ENCODE data around the gene RNASE8.

The RNASE8 gene

GRCh38 chr14:21053184-21054122 lies 4.2 kb upstream of the RNASE8 start:
- no peak for DNase-seq

DNA sequence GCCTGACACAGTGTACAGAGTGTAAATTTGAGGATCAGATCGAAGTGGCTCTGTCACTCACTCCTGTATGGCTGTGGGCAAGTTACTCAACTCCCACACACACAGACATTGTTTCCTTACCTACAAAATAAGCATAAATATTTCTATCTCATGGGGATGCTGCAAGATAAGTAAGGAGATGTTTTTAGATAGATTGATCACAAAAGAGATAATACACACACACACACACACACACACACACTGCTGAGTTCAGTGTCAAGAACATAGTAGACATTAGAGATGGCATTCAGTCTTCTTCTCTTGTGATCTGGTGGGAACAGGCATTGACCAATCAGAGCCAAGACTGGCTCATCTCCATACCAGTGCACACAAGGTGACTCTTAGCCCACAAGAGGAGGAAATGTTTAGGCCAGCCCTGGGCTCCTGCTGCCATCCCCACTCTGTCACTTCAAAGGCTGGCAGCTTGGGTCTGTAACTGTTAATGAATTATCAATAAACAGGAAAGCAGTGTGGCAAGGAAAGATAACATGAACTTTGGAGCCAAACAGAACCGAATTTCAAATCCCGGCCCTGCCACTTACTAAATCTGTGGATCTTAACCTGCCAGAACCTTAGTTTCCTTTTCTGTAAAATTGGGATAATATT lies 3.4 kb upstream of the RNASE8 start:
- DNase-seq: no peak

- no peak for DNase-seq
These were observed 2.9 kb upstream of the RNASE8 start for GRCh38 chr14:21054768-21055145.

GRCh38 chr14:21055432-21056117 lies 2.0 kb upstream of the RNASE8 start:
- DNase-seq: no peak

DNA sequence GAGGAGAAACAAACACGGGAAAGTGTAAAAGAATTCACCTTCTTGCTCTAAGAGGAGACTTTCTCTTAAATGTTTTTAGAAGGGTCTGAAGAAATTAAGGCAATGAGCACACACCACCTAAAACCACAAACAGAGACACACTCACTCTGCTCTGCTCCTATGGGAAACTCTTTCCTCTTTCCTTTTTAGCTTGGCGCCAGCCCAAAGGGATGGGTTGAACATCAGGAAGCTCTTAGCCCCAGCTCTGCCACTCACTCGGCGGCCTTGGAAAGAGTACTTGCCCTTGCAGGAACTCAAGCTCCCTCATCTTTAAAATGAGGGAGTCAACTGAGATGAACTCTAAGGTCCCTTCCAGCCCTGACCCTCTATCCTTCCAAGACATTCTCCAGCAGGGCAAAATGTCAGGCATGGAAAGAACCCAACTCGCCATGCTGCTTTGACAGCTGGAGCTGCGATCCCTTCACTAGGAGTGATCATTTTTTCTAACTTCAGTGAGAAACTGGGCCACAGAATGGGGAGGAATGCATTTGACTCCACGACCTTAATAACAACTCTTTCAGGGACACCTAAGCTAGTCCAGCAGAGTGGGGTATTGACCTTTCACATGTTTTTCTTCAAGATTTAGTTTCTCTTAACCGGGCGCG lies 980 bp upstream of the RNASE8 start:
- no peak for DNase-seq

DNA sequence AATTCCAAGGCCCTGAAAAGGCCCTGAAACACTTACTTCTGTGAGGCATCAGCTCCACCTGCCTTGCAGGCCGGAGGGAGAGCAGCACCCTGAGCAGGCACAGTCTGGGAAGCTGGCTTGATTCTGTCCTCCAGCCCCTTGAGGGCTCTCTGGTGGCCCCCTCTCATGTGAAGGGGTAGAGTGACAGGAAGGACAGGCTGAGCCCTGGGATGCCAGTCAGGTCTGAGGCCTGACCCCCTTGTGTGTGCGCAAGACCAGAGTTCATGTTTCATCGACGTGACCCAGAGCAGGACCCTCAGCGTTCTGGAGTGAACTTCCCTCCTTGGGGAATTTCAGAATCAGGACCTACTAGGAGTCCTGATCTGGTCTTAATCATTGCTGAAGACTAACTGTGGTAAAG lies 1.3 kb downstream of the RNASE8 start:
- no peak for DNase-seq

GRCh38 chr14:21059842-21060613 lies 2.4 kb downstream of the RNASE8 start:
- no peak for DNase-seq

GRCh38 chr14:21060614-21061346 lies 3.2 kb downstream of the RNASE8 start:
- DNase-seq: no peak

GRCh38 chr14:21061347-21061668 lies 3.7 kb downstream of the RNASE8 start:
- DNase-seq: no peak

GRCh38 chr14:21063479-21063878 lies 5.9 kb downstream of the RNASE8 start:
- DNase-seq: no peak

GRCh38 chr14:21066882-21067502 lies 9.4 kb downstream of the RNASE8 start:
- peak in 1 of 4 experiments; percentile 28 for DNase-seq

- peak; percentile 66 to 84 (median 74) for DNase-seq
These were observed 11.1 kb downstream of the RNASE8 start for GRCh38 chr14:21068521-21069387.

DNA sequence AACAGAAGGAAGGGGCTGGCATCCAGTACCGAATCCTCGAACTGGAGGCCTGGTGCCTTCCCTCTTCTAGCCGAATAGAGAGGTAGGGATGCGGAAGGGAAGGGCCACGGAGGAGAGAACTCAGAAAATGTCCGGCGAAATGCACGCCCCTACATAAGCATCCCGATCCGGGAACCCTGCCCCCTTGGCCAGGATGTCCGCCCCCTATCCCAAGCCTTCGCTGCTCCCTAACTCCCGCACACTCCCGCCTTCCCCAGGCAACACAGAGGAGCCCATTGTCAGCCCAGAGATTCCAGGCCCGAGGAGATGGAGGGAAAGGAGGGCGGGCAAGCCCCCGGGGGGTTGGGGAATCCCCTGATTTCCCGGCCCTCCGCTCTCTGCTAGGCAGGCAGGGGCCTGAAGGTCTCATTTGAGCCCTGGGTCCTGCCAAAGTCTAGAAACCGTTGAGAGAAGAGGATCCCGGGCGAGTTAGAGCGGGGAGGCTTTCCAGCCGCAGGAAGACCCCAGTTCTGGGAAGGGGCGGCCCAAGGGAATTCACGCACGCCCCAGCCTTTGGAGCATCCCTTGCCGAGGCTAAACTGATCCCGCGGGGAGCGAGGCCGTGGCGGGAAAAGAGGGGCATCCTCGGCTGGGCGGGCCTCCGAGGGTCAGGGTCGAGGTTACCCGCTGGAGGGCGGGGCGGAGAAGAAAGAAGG lies 11.9 kb downstream of the RNASE8 start:
- DNase-seq: peak in 2 of 4 experiments; percentile 17 to 26

- DNase-seq: peak; percentile 59 to 85 (median 71)
These were observed 12.5 kb downstream of the RNASE8 start, which contains the start of gene ARHGEF40 for GRCh38 chr14:21070083-21070609. Gene ARHGEF40 (plus strand): TSS chr14:21070304. CDS start chr14:21070397, 93 bp downstream.

GRCh38 chr14:21070610-21071224 lies 13.1 kb downstream of the RNASE8 start:
- DNase-seq: peak; percentile 67 to 83 (median 80)

DNA sequence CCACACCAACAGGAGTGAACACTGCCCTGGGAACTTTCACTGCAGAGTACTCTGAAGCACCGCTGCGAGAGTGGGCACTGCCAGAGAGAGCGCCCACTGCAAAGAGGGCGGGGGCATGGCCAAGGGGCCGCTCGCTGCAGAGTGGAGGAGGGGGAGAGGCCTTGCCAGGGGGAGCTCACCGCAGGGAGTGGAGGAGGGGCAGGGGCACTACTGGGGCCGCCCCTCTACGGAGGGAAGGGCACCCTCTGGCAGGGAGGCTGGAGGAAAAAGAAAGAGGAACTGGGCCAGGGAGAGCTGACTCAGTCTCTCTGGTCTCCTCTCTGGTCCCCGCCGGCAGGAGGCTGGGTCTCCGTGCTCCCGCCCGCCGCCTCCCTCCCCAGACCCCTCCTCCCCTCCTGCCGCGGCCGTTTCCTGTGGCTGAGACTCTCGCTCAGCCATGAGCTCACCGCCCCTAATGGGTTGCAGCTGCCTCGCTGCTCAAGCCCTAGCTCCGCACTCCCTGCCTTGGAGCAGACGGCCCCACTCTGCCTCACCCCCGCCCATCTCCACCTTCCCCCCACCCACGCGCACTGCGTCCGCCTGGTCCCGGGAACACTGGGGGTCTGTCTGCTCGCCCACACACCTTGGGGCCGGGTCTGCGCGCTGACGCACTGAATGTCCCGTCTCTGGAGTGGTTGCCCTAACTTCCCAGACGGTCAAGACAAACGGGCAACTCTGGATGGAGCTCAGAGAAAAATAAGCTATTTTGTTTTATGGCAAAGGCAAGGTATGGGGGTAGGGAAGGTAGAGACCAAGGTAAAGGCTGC lies 13.8 kb downstream of the RNASE8 start:
- DNase-seq: peak; percentile 90 to 96 (median 94)

DNA sequence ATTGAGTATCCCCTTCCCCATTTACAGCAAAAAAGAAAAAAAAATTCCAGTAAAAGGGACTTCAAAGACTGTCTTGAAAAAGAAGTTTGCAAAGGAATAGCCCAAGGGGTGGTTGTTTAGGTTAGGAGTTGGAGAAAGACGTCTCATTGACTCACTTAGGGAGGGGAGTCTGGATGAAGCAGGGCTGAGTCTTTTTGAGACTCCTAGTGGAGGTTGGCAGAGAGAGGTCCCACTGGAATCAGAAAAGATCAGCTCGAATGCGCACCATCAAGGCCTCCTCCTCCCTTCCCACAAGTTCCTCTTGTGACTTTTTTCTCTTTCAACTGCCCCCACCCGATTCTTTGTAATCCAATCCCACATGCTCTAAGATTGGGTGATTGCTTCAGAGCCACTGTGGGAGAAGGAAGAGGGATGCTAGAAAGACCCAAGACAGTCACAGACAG lies 14.4 kb downstream of the RNASE8 start:
- peak; percentile 82 to 92 (median 87) for DNase-seq

Measured in suppressor macrophage (primary cell).